ENCODE results near the gene TOR2A.
"Not testable (repeated sequence)": the region's sequence is repeated elsewhere in the genome, so short reads cannot be mapped to it uniquely, and the experiment has no call there.

GRCh38 chr9:127756776-127757175 is 21.7 kb upstream of the TOR2A start:
- TF ChIP-seq CTCF (conservative IDR thresholded peaks at IDR 0.05; ENCODE audit: low read length); EZH2phosphoT487 (IDR thresholded peaks at IDR 0.05; ENCODE audit: borderline replicate concordance): not testable (repeated sequence)

Measured in Loucy (cell line).